ENCODE data around the gene OR1L4.

OR1L4 gene, protein sequence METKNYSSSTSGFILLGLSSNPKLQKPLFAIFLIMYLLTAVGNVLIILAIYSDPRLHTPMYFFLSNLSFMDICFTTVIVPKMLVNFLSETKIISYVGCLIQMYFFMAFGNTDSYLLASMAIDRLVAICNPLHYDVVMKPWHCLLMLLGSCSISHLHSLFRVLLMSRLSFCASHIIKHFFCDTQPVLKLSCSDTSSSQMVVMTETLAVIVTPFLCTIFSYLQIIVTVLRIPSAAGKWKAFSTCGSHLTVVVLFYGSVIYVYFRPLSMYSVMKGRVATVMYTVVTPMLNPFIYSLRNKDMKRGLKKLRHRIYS

GRCh38 chr9:122723690-122724089 lies at the start of gene OR1L4:
Gene OR1L4 (plus strand): TSS chr9:122723990. CDS start chr9:122723990, 0 bp downstream.
- no peak for DNase-seq (ENCODE audit: low read depth)

GRCh38 chr9:122684851-122685250 lies 38.9 kb upstream of the OR1L4 start:
- no peak for DNase-seq (ENCODE audit: low read depth)

- DNase-seq (ENCODE audit: low read depth) = no peak
Measured at GRCh38 chr9:122695696-122696095, 28.1 kb upstream of the OR1L4 start.

DNA sequence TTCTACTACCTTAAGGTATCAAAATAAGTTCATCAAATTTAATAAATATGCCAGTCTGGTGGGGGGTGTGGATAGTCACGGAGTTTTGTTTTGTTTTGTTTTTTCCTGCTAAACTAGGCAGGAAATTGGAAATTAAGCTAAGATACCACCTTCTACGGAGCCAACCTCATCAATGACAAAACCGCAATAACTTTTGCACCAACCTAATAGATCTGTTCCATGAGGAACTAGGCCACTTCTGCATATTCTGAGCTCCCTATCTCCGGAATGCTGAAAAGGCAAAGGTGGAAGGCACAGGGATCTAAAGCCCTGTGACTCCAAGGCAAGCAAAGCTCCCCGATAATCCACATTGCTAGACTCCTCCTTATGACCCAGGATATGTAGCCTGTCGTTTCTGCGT lies 5.8 kb upstream of the OR1L4 start:
- no peak for DNase-seq (ENCODE audit: low read depth)

GRCh38 chr9:122719218-122719617 lies 4.6 kb upstream of the OR1L4 start:
- DNase-seq (ENCODE audit: low read depth) = no peak

- DNase-seq (ENCODE audit: low read depth) = no peak
Measured at GRCh38 chr9:122742003-122742402, 18.2 kb downstream of the OR1L4 start, which contains the start of gene OR1L6. Gene OR1L6 (plus strand): TSS chr9:122742303. CDS start chr9:122749848, 7,545 bp downstream.

GRCh38 chr9:122754825-122755224 lies 31.0 kb downstream of the OR1L4 start:
- DNase-seq (ENCODE audit: low read depth) = no peak

- DNase-seq (ENCODE audit: low read depth) = no peak
Measured at GRCh38 chr9:122767817-122768216, 44.0 kb downstream of the OR1L4 start.
